GM12865 (cell line): ENCODE measurements around the gene RHOC.

ENCODE experiments used
- DNase-seq: peaks from one replicate; pipeline ENCODE4 v3.0.0; 2010; ENCODE audit warnings: low read depth
- H3K4me3 ChIP-seq: 2 replicates; pipeline ENCODE4 v1.5.1; 2011; ENCODE audit warnings: mild to moderate bottlenecking, low read depth, low read length, control low read depth
- TF ChIP-seq, protein P1 (sequence below): IDR thresholded peaks from 2 replicates; pipeline ENCODE4 v1.5.1; 2011; ENCODE audit warnings: low read length, control low read depth, low read depth, inconsistent platforms; ENCODE audit not compliant: insufficient read depth; ENCODE audit errors: missing control alignments

The RHOC gene

DNA sequence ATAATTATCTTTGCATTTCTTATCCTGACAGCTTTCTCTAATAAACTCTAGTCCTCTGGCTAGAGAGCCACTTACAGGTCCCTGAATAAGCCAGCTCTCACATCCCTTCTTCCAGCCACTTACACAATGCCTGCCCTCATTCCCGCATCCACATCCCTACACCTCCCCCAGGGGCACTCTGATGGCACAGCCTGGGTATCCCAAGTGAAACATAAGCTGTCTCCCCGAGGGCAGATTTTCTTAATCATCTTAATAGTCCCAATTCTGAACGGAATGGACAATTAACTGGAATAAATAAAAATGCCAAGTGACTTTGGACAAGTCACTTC lies 4.9 kb downstream of the RHOC start:
- TF ChIP-seq, protein P1, sequence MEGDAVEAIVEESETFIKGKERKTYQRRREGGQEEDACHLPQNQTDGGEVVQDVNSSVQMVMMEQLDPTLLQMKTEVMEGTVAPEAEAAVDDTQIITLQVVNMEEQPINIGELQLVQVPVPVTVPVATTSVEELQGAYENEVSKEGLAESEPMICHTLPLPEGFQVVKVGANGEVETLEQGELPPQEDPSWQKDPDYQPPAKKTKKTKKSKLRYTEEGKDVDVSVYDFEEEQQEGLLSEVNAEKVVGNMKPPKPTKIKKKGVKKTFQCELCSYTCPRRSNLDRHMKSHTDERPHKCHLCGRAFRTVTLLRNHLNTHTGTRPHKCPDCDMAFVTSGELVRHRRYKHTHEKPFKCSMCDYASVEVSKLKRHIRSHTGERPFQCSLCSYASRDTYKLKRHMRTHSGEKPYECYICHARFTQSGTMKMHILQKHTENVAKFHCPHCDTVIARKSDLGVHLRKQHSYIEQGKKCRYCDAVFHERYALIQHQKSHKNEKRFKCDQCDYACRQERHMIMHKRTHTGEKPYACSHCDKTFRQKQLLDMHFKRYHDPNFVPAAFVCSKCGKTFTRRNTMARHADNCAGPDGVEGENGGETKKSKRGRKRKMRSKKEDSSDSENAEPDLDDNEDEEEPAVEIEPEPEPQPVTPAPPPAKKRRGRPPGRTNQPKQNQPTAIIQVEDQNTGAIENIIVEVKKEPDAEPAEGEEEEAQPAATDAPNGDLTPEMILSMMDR = no peak
- DNase-seq = no peak
- no peak overlapping the region for H3K4me3 ChIP-seq

DNA sequence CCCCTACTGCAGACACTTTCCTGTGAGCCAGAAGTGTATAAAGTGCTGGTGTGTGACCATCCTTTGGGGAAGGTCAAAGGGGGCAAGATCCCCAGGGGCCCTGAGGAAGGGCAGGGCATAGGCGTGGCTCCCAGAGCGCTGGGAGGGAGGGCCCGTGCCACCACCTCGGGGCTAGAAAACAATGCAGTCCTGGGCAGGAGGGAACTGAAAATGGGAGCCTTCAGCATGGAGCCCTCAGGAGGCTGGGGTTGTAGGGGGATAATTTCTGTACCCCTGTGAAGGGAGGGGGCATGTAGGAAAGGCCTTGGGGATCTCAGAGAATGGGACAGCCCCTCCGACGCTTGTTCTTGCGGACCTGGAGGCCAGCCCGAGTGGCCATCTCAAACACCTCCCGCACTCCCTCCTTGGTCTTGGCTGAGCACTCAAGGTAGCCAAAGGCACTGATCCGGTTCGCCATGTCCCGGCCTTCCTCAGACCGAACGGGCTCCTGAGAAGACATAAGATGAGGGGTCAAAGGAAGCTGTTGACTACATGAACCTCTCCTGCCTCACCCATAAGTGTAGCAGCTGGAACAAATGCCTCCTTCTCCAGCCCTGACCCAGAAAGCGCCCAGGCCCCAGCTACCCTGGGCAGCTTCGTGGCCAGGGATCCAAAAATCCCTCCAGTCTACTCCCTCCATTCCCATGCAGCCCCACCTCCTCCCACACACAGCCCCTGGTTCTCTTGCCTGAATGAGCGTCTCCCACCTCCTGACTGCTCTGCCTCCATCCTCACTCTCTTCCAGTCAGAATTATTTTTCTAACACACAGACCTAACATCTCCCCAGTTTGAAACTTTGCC lies 5.5 kb downstream of the RHOC start:
- TF ChIP-seq, protein P1 = no peak
- no peak for DNase-seq
- H3K4me3 ChIP-seq = no peak overlapping the region

DNA sequence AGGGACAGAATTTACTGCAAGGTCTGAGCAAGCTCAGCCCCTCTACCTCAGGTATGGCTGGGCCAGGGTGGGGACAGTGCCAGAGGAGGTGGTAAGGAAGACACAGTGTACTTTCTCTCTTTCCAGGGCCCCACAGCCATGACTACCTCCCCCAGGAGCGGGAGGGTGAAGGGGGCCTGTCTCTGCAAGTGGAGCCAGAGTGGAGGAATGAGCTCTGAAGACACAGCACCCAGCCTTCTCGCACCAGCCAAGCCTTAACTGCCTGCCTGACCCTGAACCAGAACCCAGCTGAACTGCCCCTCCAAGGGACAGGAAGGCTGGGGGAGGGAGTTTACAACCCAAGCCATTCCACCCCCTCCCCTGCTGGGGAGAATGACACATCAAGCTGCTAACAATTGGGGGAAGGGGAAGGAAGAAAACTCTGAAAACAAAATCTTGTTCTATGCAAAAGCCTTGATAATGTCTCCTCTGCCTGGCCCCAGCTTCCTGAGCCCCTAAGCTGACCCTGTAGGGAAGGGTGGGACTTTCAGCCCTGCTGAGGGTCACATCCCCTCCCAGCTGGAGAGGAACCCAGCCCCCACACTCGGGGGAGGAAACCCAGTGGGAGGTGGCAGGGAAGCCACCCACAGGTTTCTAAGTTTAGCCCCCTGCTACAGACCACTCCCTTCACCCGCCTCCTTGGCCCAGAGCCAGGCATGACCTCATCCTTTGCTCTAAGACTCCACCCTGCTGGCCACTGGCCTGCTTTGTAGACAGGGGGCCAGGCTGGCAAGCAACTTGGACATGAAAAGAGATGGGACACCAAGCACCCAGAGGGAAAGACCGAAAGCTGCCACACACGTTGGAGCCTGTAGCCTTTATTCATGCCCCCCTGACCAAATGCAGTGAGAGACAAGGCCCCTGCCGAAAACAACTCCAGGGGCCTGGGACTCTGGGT lies 6.4 kb downstream of the RHOC start:
- no peak overlapping the region for H3K4me3 ChIP-seq
- TF ChIP-seq, protein P1 = no peak
- peak; percentile 83 for DNase-seq

DNA sequence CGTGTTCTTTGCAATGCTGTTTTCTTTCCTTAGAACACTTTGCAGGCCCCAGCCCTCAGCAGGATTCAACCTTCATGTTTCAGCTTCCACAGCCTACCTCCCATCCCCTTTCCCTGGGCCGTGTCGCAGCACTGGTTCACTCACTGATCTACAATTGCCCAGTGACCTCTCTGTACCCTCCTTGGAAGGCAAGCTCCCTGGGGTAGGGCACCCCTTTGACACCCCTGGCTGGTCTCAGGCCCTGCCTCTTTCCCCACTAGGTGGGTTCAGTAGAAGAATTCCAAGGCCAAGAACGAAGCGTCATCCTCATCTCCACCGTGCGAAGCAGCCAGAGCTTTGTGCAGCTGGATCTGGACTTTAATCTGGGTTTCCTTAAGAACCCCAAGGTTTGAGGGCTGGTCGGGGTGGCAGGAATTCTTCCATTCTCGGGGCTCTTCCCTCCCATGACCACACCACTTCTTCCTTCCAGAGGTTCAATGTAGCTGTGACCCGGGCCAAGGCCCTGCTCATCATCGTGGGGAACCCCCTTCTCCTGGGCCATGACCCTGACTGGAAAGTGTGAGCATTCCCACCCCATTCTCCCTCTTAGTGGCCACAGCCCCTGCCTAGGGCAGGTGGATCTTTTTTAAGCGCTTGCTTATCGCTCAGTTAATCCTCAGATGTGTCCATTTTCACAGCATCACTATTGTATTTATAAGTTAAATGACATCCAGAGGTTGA lies 7.3 kb downstream of the RHOC start:
- no peak overlapping the region for H3K4me3 ChIP-seq
- TF ChIP-seq, protein P1 = no peak
- DNase-seq = no peak

DNA sequence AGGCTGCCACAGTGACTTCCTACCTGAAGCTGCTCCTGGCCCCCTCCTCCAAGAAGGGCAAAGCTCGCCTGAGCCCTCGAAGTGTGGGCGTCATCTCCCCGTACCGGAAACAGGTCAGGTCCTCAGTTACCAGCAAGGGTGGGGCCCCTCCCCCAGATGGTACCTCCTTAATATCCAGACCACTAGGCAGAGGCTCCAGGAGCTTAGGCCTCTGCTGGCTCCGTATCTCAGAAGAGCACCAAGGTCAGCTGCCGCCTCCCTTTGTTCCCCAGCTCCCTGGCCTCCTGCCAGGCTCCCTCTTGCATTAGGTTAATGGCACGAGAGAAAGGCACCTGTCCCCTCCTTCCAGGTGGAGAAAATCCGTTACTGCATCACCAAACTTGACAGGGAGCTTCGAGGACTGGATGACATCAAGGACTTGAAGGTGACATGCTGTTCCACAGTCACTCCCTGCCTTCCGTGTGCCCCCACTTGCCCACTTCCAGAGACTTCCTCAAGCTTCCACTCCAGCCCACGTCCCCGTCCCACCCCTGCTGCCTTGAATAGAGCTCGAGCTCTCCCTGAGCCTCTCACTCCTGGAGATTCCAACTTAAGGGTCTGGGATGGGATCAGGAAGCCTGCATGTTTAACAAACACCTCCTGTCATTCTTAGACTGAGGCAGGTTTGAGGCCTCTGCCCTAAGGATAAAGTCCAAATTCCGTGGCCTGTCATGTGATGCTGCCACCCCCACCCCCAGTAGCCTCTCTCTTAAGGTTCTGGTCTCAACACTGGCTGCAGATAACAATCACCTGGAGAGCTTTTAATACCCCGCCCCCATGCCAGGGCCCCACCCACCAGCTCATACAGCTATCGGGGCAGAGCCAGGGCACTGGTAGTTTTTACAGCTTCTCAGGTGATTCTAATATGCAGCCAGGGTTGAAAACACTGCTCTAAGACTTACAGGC lies 8.3 kb downstream of the RHOC start:
- DNase-seq = no peak
- H3K4me3 ChIP-seq = no peak overlapping the region
- TF ChIP-seq, protein P1 = no peak

DNA sequence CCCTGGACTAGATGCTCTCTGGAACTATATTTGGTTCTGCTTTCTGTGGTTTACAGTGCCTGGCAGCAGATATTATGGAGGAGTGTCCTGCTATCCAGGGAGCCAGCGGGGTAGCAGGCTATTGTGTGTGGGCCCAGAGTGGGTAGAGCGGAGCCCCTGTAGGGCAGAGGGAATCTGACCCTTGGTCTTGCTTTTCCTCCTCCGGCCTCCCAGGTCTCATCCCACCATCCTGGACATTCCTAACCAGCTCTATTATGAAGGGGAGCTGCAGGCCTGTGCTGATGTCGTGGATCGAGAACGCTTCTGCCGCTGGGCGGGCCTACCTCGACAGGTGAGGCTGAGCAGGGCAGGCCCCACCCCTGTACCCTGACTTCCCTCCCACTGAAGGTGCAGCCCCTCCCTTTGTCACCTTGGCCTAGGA lies 9.1 kb downstream of the RHOC start:
- TF ChIP-seq, protein P1 = no peak
- no peak overlapping the region for H3K4me3 ChIP-seq
- no peak for DNase-seq
